HTERT RPE-1 (cell line): ENCODE results near the gene RAD51C.
"Not testable (repeated sequence)": the region's sequence is repeated elsewhere in the genome, so short reads cannot be mapped to it uniquely, and the experiment has no call there.

ENCODE experiments used
- in situ Hi-C: fragments of 300-500 bp; cut with MboI; formaldehyde crosslinking; loops from 4 replicates; pipeline ENCODE4 v1.14.3; 2020; ENCODE audit warnings: low sequenced_read_pairs

The RAD51C gene

DNA sequence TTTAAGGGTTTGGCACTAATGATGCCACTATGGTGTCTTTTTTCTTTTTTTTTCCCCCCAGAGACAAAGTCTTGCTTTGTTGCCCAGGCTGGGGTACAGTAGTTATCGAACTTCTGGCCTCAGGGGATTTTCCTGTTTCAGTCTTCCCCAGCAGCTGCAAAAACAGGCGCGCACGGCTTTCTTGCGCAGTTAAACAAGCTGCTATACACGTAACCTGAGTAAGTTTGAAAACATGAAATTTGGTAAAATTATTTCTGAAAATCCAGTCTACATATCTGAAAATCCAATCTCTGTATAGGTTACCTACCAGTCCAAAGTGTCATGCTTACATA is 12.4 kb upstream of the RAD51C start:
- in situ Hi-C loops: no loop called here

DNA sequence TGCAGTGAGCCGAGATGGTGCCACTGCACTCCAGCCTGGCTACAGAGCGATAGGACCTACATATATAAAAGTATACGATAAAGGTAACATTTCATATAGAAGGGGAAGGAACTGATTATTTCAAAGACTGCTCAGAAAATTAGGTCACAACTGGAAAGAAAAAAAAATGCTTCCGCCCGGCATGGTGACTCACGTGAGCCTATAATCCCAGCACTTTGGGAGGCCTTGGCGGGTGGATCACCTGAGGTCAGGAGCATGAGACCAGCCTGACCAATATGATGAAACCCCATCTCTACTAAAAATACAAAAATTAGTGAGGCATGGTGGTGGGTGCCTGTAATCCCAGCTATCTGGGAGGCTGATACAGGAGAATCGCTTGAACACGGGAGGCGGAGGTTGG is 8.4 kb upstream of the RAD51C start:
- in situ Hi-C loops: no loop called here

DNA sequence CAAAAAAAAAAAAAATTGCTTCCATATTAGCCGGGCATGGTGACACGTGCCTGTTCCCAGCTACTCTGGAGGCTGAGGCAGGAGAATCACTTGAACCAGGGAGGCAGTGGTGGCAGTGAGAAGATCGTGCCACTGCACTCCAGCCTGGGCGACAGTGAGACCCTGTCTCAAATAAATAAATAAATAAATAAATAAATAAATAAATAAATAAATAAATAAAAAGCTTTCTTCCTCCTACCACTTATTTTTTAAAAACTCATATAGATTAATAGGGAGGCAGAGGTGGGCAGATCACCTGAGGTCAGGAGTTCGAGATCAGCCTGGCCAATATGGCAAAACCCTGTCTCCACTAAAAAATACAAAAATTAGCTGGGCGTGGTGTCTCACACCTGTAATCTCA is 7.9 kb upstream of the RAD51C start:
- in situ Hi-C loops: not testable (repeated sequence)

DNA sequence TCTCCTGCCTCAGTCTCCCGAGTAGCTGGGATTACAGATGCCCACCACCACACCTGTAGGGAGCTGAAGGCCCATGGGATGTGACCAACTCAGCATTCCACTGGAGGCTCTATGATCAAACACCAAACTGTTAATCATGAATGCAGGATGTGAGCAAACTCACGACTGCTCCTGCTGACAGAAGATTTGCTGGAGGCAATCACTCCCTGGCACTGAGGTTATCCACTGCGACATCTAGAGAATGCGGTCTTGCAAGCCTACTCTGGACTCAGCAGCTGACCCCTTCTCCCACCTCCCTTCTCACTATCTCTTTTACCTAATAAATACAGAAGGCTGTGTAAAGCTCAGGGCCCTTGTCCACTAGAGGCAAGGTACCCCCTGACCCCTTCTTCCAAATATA is 5.4 kb upstream of the RAD51C start:
- in situ Hi-C loops: no loop called here

DNA sequence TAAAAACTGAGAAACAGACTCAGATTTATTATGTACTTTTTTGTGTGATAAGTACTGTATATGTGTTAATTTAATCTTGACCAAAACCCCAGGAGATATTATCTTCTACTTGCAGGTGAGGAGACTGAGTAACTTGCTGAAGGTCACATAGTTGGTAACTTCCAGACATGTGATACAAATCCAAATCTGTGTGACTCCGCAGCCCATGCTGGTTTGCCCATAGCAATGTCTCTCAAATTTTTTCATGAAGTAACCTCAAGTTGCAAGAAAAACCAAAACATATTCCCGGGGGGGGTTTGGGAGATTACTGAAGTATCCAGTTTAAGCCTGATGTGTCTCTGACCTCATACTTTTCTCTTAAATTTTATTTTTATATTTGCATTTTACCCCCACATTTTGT is 3.9 kb upstream of the RAD51C start:
- in situ Hi-C loops: no loop called here

DNA sequence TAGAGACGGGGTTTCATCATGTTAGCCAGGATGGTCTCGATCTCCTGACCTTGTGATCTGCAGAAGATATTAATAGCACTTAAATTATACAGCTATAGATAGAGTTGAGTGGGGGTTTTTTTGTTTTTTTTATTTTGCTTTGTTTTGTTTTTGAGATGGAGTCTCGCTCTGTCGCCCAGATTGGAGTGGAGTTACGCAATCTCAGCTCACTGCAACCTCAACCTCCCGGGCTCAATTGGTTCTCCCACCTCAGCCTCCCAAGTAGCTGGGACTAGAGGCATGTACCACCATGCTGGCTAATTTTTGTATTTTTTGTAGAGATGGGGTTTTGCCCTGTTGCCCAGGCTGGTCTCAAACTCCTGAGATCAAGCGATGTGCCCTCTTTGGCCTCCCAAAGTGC is 2.4 kb upstream of the RAD51C start:
- in situ Hi-C loops: not testable (repeated sequence)

DNA sequence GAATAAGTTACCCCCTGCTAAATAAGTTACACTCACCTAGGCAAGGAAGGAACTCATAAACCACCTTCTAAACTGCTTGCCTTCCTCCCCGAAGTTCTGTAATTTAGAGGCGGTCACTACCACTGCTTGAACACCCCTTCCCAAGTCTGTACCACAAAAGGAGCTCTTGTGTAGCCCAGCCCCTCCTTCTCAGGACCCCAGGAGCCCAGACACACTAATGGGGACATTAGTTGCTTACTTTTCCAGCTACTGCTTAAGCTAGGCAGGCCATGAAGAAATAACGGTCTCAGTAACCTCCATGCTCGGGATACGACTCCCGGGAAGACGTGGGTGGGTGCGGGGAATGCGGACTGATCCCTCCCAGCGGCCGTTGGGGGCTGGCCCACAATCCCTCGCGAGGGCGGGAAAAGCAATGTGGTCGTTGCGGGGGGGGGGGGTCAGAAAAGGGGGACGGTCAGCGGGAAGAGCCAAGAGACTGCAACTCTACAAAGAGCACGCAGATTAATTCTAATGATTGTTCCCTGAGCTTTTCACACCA is 632 bp upstream of the RAD51C start, which contains the start of gene TEX14:
TSS of gene TEX14 (minus strand) at position 345 of the 538 bp plus-strand sequence. CDS start 40,044 bp downstream, outside the sequence.
- in situ Hi-C loops: no loop called here

DNA sequence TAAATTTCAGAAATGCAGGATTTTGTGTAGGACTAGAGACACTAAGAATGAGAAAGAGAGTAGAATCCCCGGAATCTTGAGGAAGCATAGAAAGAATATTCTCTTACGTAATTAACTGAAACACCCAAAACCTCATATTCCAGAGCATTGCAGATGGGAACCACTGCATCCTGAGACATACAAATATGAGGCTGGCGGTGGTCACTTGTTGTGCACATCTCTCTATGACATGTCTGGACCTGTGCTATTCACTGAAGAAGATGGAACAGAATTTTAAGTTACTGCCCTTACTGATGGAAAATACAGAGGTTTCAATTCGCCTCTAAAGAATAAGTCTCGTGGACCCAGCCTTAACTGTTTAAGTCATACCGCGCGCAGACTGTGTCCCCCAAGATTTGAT is 806 bp downstream of the RAD51C start:
- in situ Hi-C loops: no loop called here

DNA sequence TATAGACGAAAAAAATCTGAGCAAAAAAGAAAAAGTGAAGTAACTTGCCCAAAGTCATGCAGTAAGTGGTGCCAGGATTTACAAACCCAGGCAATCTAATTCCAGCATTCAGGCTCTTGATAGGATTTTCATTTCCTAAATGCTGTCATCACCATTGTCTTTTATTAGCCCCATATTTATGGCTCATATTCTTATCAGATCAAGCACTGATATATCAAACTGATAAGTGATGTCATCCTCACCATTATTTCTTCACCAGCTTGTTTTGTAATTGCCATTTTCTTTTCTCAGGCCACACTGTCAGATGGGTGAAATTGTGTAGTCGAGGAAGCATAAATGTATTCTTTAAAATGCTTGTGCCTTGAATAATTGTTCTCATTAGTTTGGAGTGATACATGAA is 1.3 kb downstream of the RAD51C start:
- in situ Hi-C loops: no loop called here

DNA sequence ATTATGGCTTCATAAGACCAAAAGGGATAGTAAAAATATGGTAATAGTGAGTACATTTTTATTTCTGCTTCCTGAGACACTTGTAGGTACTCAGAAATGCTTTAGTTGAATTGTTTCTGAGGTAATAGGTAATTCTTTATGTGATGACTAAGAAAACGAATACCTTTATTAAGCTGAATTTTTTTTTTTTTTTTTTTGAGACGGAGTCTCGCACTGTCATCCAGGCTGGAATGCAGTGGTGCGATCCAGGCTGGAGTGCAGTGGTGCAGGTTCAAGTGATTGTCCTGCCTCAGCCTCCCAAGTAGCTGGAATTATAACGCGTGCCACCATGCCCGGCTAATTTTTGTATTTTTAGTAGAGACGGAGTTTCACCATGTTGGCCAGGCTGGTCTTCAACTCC is 1.9 kb downstream of the RAD51C start:
- in situ Hi-C loops: no loop called here

DNA sequence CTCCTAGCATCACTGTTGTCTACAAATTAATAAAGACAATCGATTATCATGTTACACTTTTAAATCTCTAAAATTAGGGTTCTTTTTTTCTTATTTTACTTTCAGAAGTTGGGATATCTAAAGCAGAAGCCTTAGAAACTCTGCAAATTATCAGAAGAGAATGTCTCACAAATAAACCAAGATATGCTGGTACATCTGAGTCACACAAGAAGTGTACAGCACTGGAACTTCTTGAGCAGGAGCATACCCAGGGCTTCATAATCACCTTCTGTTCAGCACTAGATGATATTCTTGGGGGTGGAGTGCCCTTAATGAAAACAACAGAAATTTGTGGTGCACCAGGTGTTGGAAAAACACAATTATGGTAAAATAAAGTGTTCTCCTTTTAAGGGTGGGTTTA is 2.4 kb downstream of the RAD51C start:
- in situ Hi-C loops: no loop called here

DNA sequence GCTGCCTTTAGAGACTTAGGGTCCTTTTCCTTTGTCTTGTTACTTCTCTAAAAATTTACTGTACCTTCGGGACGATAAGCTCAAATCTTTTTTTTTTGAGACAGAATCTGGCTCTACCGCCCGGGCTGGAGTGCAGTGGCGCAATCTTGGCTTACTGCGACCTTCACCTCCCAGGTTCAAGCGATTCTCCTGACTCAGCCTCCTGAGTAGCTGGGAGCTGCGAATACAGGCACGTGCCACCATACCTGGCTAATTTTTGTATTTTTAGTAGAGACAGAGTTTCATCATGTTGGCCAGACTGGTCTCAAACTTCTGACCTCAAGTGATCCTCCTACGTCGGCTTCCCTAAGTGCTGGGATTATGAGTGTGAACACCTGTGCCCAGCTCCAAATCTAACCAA is 7.4 kb downstream of the RAD51C start:
- in situ Hi-C loops: no loop called here

DNA sequence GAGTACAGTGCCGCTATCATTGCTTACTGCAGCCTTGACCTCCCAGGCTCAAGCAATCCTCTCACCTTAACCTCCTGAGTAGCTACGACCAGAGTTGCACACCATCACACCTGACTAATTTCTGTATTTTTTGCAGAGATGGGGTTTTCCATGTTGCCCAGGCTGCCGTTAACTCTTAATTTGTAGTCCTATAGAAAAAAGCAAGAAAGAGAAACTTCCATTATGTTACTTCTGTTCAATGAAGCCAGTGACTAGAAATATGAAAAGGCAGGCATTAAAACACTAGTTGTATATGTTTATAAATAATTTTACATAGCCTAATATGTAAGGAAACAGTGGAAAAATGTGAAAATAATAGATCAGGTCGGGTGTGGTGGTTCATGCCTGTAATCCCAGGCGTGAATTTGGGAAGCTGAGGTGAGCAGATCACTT is 9.7 kb downstream of the RAD51C start:
- in situ Hi-C loops: no loop called here

DNA sequence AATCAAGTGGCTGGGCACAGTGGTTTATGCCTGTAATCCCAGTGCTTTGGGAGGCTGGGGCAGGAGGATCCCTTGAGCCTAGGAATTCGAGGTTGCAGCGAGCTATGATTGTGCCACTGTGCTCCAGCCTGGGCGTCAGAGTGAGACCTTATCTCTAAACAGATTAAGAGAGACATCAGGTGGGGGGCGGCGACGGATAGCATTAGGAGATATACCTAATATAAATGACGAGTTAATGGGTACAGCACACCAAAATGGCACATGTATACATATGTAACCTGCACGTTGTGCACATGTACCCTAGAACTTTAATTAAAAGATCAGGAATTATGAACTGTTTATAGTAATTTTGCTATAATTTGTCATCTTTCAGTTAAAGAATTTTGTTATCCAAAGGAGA is 10.3 kb downstream of the RAD51C start:
- in situ Hi-C loops: no loop called here

DNA sequence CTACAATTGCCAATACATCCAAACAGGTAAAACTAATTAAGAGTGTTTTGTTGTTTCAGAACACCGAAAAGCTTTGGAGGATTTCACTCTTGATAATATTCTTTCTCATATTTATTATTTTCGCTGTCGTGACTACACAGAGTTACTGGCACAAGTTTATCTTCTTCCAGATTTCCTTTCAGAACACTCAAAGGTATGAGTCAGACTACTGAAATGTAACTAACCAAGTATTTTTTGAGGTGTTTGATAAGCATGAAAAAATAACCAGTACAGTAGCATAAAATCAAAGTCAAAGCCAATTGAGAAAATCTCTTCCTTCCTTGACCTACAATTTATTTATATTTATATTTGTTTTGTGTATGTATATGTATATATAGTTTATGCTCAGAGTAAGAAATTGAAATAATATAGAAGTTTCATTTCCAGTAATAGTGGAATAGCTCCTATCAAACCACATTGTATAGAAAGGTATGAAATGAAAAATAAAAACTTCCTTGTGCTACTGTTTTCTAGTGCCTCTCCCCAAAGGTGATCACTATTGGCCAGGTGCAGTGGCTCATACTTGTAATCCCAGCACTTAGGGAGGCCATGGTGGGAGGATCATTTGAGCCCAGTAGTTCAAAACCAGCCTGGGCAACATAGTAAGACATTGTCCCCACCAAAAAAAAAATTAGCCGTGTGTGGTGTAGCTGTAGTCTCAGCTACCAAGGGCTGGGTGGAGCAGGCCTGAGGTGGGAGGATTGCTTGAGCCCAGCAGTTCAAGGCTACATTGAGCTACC is 10.9 kb downstream of the RAD51C start:
- in situ Hi-C loops: no loop called here

DNA sequence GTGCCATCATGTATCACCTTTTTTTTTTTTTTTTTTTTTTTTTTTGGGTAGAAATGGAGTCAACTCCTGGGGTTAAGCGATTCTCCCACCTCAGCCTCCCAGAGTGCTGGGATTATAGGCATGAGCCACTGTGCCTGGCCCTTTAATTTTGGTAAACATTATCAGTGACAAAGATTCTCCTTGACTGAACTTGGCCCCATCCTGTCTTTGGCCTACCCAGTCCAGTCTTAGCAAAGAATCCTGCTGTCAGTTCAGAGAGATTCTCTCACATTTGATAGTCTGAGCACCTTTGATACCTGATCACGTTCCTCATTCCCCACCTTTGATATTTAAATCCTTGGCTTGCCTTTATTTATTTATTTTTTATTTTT is 11.5 kb downstream of the RAD51C start:
- in situ Hi-C loops: no loop called here

DNA sequence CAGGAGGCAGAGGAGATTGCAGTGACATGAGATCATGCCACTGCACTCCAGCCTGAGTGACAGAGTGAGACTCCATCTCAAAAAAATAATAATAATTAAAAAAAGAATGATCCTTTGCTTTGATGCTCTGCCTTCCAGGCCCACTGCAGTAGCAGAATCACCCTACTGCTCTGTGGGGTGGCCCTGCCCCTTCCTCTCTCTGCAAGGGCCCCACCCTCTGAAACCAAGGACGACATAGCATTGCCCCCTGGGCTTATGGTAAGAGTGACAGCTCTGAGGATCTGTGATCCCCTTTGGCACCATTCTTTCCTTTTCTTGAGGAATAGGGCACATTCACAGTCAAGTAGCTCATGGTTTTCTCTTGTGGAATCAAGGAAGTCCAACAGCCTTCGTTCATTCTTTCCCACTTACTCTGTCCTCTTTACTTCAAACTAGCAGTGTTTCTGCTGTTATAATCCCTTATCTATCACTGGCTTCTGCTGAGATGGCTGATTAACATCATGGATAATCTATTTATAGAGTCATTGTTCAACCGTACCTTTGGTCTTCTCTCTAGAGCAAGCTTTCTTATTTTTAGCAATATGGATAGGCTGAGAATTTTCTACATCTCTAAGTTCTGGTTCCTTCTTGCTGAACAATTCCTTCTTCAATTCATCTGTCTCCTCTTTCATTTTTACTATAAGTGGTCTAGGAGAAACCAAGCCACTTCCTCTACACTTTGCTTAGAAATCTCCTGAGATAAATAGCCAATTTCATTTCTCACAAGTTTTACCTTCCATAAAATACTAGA is 14.1 kb downstream of the RAD51C start:
- in situ Hi-C loops: no loop called here

DNA sequence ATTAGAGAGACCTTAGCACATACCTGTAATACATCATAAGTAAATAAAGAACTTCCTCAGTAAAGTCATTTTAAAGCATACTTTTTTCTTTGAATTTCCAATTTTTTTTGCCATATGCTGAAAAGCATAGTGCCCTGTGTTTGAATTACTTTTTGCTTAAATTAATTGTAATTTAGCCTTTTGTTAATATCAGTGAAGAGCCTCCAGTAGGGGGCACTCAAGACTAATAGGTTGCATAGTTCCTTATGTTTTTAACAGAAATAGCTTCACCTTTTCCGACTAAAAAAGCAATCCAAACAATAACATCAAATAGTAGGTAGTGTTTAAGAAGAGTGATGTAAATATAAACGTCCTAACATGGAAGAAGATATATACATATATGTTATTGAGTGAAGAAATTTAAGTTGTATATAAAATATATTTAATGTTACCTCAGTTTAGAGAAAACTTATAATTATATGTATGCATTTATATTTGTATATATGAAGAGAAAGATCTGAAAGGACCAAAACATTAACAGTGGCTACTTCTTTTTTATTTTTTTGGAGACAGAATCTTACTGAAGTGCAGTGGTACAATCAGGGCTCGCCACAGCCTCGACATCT is 18.6 kb downstream of the RAD51C start:
- in situ Hi-C loops: no loop called here

DNA sequence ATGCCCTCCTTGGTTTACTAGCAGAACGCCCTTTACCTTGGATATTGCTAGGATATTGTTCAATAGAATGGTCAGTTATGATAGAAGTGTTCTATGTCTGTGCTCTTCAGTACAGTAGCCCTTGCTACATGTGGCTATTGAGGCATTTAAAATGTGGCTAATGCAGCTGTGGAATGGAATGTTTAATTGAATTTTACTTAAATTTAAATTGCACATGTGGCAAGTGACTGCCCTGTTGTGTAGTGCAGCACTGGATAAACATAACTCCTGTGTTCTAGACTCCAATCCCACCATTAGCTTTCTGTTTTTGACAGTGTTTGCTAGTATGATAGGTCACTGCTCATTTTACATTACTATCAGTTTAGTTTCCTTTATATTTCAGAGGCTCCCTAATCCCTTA is 29.9 kb downstream of the RAD51C start:
- in situ Hi-C loops: no loop called here

DNA sequence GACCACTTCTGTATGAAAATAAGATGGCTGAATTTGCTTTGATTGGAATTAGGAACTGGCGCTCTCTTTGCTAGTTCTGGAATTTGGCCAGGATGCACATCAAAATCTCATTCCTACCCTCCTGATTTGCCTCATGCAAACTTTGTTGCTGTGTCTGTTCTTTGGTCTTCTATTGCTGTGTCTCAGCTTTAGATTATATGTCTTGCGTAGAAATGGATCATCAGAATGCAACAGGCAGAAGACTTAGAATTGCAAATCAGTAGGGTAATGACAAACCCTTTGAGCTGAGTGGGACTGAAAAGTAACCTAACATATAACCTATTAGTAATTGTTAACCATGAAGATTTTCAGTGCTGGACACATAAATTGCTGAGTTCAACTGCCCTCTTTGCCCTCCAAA is 30.3 kb downstream of the RAD51C start:
- in situ Hi-C loops: no loop called here

DNA sequence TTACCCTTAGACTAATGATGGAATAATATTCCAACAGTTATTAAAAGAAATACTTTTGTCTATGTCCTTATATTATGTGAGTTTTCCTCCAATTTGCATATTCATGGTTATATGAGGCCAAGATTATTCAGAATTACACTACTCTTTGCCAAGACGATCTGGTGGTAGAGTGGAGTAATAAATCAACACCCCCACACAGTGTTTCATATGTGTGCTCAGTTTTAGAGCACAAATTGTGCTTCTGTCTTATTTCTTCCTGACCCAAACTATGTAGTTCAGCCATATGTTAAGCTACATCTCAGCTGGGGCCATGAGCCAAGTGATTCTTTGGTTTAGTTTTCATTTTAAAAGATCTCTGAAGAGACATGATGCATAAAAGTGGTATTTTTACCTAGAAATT is 36.4 kb downstream of the RAD51C start:
- in situ Hi-C loops: no loop called here

DNA sequence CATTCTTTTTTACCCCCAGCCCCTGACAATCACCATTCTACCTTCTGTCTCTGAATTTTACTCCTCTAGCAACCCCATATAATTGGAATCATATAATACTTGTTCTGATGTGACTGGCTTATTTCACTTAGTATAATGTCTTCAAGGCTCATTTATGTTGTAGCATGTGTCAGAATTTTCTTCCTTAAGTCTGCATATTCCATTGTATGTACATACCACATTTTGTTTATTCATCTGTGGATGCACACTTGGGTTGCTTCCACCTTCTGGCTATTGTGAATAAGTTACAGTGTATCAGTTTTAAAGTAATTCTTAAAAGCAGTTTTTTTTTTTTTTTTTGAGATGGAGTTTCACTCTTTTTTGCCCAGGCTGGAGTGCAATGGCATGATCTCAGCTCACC is 38.5 kb downstream of the RAD51C start:
- in situ Hi-C loops: no loop called here
